GM18498 (cell line): ENCODE measurements around the gene QRICH1.
A peak's percentile ranks its signal among the peaks of the same experiment; 100 is the strongest.

Source experiments
- ATAC-seq: cut with Tn5 transposase; IDR thresholded peaks from one replicate; pipeline ENCODE4 v1.9.1; 2021; ENCODE audit warnings: mild to moderate bottlenecking, moderate library complexity; ENCODE audit not compliant: unreplicated experiment

The QRICH1 gene

DNA sequence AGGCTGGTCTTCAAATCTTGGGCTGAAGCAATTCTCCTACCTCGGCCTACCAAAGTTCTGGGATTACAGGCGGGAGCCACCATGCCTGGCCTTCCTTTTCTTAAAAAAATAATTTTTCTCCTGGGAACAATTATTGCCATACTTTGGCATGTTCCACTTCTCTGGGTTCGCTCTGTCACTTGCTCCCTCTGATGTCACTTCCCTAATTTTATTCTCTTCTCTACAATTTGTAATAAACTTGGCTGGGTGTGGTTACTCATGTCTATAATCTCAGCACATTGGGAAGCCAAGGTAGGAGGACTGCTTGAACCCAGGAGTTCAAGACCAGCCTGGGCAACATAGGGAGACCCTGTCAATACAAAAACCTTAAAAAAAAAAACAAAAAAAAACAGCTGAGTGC lies 58.6 kb downstream of the QRICH1 start:
- no peak for ATAC-seq

GRCh38 chr3:49034650-49035049 lies 59.2 kb downstream of the QRICH1 start:
- no peak for ATAC-seq

- ATAC-seq = no peak
These were observed 61.1 kb downstream of the QRICH1 start for GRCh38 chr3:49032646-49033304.

GRCh38 chr3:49030321-49030720 lies 63.5 kb downstream of the QRICH1 start:
- no peak for ATAC-seq

GRCh38 chr3:49029563-49029884 lies 64.3 kb downstream of the QRICH1 start:
- no peak for ATAC-seq

DNA sequence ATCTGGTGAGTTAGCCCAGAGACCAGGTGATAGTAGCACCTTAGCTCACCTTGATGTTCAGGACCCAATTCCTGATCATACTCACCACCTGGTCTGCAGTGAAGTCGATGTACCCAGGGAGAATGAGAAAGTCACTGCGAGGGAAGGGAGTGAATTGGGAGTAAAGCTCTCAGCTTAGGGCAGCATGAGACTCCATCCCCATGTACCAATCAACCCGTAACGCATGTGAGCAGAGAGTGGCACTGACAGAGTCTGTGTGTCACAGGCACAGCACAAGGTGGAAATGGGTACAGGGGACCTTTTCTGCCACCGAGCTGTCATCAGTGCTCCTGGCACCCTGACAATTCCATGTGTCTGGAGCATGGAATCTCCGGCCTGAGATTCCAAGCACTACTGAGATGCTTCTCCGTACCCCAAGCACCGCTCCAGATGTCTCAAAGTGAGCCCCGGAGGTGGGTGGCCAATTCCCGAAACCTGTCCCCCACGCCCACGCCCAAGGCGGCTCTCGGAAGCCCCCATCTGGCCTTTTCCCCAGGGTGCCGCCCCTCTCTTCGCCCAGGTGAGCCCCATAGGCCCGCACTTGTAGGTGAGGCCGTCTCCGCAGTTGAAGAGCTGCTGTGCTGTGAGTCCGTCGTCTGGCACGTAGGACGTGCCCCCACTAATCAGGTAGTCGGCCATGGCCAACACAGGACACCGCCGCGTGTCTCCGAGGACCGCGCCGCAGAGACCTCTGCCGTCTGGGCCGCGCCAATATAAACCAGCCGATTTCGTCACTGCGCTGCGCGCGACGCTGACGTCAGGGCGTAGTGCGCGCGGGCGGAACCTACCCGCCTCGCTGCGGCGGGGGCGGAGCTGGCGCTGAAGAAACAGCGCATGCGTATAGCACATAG lies 65.0 kb downstream of the QRICH1 start, which contains the start of gene IMPDH2:
Gene IMPDH2 (minus strand): TSS at position 726 of the 890 bp plus-strand sequence. CDS start 48 bp downstream, at position 678.
- peak; percentile 89 for ATAC-seq

DNA sequence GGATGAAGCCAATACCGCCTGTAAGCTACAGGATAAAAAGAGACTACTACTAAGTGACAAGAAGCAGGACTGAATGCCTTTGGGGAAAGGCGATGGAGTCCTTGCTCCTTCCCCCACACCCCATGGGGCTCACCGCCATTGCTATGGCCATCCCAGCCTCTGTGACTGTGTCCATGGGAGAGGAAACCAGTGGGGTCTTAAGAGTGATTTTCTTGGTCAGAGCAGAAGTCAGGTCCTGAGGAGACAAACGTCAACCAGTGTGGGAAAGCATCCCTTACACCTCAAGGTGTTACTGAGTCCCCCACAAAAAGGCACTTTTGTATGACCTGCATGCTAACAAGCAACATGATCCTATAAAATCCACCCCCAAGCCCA lies 65.6 kb downstream of the QRICH1 start:
- ATAC-seq = no peak

DNA sequence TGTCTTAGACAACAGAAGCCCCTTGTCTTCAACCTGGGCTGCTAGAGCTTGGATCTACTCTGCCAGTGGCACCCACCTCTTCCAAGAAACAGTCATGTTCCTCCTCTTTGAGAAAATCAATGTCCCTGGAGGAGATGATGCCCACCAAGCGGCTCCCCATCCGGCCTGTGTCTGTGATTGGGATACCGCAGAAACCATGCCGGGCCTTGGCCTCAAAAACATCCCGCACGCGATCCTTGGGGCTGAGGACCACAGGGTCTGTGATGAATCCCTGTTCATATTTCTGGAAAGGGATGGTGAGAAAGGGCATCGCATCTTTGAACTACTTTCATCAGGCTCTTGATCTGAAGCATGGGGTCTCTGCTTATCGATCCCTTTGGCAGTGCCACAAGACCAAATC lies 66.2 kb downstream of the QRICH1 start:
- no peak for ATAC-seq

DNA sequence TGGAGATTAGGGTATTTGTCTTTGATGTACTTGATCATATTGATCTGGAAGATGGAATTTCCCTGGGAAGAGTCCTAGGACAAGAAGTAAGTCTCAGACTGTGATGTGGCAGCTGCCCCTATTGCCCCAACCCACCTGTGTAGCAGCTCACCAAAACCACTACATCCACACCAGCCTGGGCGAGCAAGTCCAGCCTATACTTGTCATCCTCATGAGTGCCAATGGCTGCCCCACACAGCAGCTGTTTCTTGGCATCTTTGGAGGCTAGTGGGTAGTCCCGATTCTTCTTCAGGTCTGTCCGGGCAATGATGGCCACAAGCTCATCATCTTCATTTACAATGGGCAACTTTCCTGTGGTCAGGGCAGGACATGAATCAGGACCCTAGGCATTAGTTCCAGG lies 67.3 kb downstream of the QRICH1 start:
- ATAC-seq = no peak

DNA sequence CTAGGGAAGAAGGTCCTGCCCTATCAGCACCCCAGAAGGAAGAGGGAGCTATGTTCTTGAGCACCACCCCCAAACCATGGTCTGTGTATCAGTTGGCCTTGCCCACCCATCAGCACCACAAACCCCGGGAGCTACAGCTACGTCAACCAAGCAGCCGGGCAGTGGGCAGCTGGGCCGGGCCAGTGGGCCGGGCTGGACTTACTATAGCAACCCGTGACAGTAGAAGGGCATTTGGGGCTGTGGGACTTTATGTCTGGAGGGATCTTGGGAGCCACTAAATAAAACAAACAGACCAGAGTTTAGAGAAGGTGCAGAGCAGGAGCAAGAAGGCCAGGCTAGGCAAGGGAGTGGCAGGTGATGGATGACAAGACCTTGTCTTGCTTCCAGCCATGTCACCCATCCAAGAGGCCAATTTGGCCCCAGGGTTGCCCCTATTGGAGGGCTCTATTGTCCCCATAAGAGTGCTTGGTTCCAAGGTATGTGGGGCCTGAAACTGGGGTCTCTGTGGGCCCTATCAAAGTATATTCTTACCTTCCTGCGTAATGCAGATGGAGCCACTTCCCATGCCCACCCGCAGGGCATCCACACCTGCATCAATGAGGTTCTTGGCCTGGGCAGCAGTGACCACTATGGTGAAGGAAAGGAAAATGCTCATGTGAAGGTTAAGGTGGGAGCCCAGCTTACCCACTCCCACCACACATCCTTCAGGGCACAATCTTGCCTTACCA lies 67.9 kb downstream of the QRICH1 start:
- ATAC-seq = no peak

DNA sequence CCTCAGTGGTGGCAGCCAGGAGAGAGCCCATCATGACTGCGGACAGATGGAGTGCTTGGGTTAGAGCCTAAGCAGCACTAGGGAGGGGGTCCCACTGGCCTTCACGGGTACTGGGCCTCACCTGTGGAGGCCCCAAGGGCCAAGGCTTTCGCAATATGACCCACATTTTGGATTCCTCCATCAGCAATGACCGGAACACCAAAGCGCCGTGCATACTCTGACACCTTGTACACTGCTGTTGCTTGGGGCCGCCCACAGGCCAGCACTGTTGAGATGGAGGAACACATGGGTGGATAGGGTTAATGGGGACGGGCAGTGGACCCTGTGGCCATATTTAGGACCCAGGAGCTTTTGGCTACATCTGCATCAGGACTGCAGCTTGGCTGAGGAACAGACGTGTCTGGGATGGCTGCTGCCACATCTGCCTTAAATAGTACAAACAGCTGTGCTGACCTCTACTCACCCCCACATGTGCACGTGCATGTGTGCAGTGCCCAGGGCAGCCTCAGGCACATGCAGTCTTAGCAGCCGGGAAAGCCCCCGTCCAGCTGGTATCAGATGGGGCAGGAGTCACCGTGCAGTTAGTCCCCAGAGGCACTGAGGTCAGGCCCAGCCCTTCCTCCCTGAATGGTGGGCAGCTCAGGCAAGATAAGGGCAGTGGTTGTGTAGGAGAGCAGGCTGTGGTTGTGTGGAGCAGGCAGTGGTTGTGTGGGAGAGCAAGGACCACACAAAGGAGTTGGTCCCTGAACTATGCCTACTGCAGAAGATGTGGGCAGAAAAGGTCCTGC lies 68.7 kb downstream of the QRICH1 start:
- ATAC-seq = no peak

GRCh38 chr3:49024449-49024848 lies 69.4 kb downstream of the QRICH1 start:
- no peak for ATAC-seq

- ATAC-seq = no peak
These were observed 70.1 kb downstream of the QRICH1 start for GRCh38 chr3:49023775-49024174.

DNA sequence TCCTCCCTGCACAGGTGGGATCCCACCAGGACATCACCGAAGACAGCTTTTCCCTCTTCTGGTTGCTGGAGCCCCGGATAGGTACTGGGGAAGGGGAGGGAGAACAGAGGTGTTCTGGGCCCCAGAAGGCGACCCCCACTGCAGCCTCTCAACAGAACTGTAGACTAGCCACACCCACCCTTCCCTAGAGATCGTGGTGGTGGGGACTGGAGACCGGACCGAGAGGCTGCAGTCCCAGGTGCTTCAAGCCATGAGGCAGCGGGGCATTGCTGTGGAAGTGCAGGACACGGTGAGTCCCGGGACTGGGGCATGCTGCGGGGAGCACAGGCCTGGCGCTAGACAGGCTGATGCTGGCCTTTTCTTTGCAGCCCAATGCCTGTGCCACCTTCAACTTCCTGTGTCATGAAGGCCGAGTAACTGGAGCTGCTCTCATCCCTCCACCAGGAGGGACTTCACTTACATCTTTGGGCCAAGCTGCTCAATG lies 71.1 kb downstream of the QRICH1 start:
- no peak for ATAC-seq

GRCh38 chr3:49021813-49022687 lies 71.8 kb downstream of the QRICH1 start, which contains the start of gene NDUFAF3:
Gene NDUFAF3, plus strand, starts transcription at chr3:49022121. Its CDS starts 24 bp downstream, at chr3:49022145.
- peak; percentile 56 for ATAC-seq

GRCh38 chr3:49021213-49021812 lies 72.6 kb downstream of the QRICH1 start:
- peak; percentile 57 for ATAC-seq

DNA sequence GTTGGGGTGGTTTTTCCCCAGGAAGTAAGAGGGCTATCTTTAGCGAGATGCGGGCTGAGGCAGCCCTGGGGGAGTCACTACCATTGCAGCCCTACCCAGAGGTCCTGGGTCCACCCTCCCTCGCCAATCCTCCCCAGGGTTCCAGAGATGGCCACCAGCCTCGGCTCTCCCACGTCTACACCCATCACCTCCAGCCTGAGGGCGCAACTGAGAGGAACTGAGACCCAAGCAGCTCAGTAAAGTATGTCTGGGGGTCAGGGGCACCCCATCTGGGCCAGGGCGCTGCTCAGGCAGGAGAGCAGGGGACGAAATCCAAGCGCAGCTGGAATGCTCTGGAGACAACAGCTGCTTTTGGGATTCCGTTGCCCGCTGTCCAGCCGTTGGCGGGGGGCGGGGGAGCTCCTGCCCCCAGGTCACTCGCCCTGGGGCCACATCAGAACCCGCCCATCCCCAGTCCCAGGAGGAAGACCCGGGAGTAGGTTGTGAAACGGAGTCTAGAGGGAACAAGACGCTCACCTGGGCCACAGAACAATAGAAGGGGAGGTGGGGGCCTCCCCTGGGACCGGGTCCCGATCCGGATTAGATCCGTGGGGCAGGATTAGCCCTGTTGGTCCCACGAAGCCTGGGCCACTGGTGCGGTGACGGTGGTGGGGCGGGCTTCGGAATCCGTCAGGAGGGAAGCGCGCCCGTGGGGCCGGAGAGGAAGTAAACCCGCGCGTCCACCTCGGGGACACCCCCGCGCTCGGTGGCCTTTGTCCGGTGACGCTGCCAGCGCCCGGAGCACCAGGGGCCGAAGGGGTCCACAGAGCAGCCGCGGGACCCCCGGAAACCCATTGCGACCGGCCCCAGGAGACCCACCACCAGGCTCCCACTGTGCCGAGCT lies 73.3 kb downstream of the QRICH1 start:
- ATAC-seq = peak; percentile 13

DNA sequence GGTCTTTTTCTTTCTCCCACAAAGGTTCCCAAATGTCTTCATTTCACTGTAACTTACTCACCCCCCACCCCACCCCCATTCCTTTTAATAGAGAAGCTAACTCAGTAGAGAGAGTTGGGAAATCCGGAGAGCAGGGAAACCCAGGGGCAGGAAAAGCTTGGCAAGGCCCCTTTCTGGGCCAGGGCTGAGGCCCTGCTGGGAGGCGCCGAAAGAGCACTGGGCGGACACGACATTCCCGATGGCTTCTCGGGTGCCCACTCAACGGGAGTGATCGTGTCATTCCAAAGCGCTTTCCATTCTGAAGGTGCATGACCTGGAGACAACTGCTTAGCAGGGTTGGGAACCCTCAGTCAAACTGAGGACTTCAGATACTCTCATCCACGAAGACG lies 73.9 kb downstream of the QRICH1 start:
- ATAC-seq = no peak

- no peak for ATAC-seq
These were observed 75.2 kb downstream of the QRICH1 start for GRCh38 chr3:49018707-49019006.
